Central memory CD8-positive, alpha-beta T cell (primary cell): Measurements from ENCODE around the gene APOL1.
A peak's percentile ranks its signal among the peaks of the same experiment; 100 is the strongest.
"Not testable (repeated sequence)": the region's sequence is repeated elsewhere in the genome, so short reads cannot be mapped to it uniquely, and the experiment has no call there.

ENCODE experiments used
- ATAC-seq: fragments of 150-1000 bp; cut with Tn5 transposase; replicated peaks from 2 replicates; pipeline ENCODE4 v1.10.0; 2022; ENCODE audit warnings: mild to moderate bottlenecking, moderate FRiP score, moderate number of reproducible peaks; ENCODE audit not compliant: poor library complexity, severe bottlenecking; ENCODE audit errors: extremely low read depth
- DNase-seq, 2 donors: peaks; one replicate each; pipeline ENCODE4 v3.0.0; 2021; ENCODE audit warnings: low spot score in 2 of 2
- H3K27ac Mint-ChIP-seq: one replicate; pipeline ENCODE4 v1.8.0; 2022; ENCODE audit warnings: low read depth, mild to moderate bottlenecking, moderate library complexity, mixed read lengths
- H3K27me3 Mint-ChIP-seq: one replicate; pipeline ENCODE4 v1.8.0; 2022; ENCODE audit warnings: mixed read lengths
- H3K36me3 Mint-ChIP-seq: one replicate; pipeline ENCODE4 v1.8.0; 2022; ENCODE audit warnings: mild to moderate bottlenecking, moderate library complexity, mixed read lengths; ENCODE audit not compliant: insufficient read depth
- H3K4me1 Mint-ChIP-seq: one replicate; pipeline ENCODE4 v1.8.0; 2022; ENCODE audit warnings: mixed read lengths
- H3K4me3 Mint-ChIP-seq: one replicate; pipeline ENCODE4 v1.8.0; 2022; ENCODE audit warnings: mild to moderate bottlenecking, moderate library complexity, mixed read lengths
- H3K9me3 Mint-ChIP-seq: one replicate; pipeline ENCODE4 v1.8.0; 2022; ENCODE audit warnings: mixed read lengths

APOL1 gene

GRCh38 chr22:36252754-36253522 is at the start of gene APOL1:
APOL1 (plus strand) TSS chr22:36253133; CDS start chr22:36254956, 1,823 bp downstream.
- Mint-ChIP-seq H3K27me3 (no peaks in the 10 kb centered on the region), H3K4me1 (peaks cover 54% of the 10 kb centered on the region), H3K36me3 (peaks cover 21% of the 10 kb centered on the region), H3K27ac (peak within 1 kb of the TSS; percentile 93), H3K9me3 (no peaks in the 10 kb centered on the region), H3K4me3 (peak within 1 kb of the TSS; percentile 93)
- DNase-seq: peak in 1 of 2 donors; percentile 35
- ATAC-seq: peak; percentile 93

GRCh38 chr22:36203441-36203840 is 49.5 kb upstream of the APOL1 start:
- not testable (repeated sequence) for H3K27ac Mint-ChIP-seq, H3K9me3 Mint-ChIP-seq, H3K36me3 Mint-ChIP-seq, H3K4me1 Mint-ChIP-seq, ATAC-seq, H3K4me3 Mint-ChIP-seq, DNase-seq
- peaks cover 56% of the 10 kb centered on the region for H3K27me3 Mint-ChIP-seq

GRCh38 chr22:36204001-36204631 is 48.8 kb upstream of the APOL1 start:
- DNase-seq (no peak), ATAC-seq (no peak)
- peaks cover 8% of the 10 kb centered on the region for H3K4me1 Mint-ChIP-seq
- no peak overlapping the region for H3K4me3 Mint-ChIP-seq
- peaks cover 56% of the 10 kb centered on the region for H3K27me3 Mint-ChIP-seq
- H3K36me3 Mint-ChIP-seq: peaks cover 2% of the 10 kb centered on the region
- H3K9me3 Mint-ChIP-seq: no peaks in the 10 kb centered on the region
- H3K27ac Mint-ChIP-seq: no peak overlapping the region

GRCh38 chr22:36204632-36205015 is 48.3 kb upstream of the APOL1 start:
- Mint-ChIP-seq H3K27me3 (peaks cover 57% of the 10 kb centered on the region), H3K4me3 (no peak overlapping the region), H3K4me1 (peaks cover 8% of the 10 kb centered on the region), H3K27ac (peak overlapping the region; percentile 47), H3K36me3 (peaks cover 2% of the 10 kb centered on the region), H3K9me3 (no peaks in the 10 kb centered on the region)
- DNase-seq (no peak), ATAC-seq (no peak)

- not testable (repeated sequence) for H3K9me3 Mint-ChIP-seq, H3K36me3 Mint-ChIP-seq, DNase-seq, ATAC-seq, H3K27ac Mint-ChIP-seq, H3K4me1 Mint-ChIP-seq, H3K4me3 Mint-ChIP-seq
- peaks cover 58% of the 10 kb centered on the region for H3K27me3 Mint-ChIP-seq
These were observed 47.4 kb upstream of the APOL1 start for GRCh38 chr22:36205573-36205972.

- Mint-ChIP-seq H3K4me3 (no peak overlapping the region), H3K27ac (no peak overlapping the region), H3K4me1 (peaks cover 13% of the 10 kb centered on the region), H3K36me3 (peaks cover 2% of the 10 kb centered on the region), H3K27me3 (peaks cover 65% of the 10 kb centered on the region), H3K9me3 (no peaks in the 10 kb centered on the region)
- DNase-seq (no peak), ATAC-seq (no peak)
These were observed 46.7 kb upstream of the APOL1 start for GRCh38 chr22:36206255-36206654.

GRCh38 chr22:36208162-36208765 is 44.7 kb upstream of the APOL1 start:
- no peak for DNase-seq
- H3K4me3 Mint-ChIP-seq: no peak overlapping the region
- peaks cover 2% of the 10 kb centered on the region for H3K36me3 Mint-ChIP-seq
- no peak for ATAC-seq
- no peak overlapping the region for H3K27ac Mint-ChIP-seq
- peaks cover 68% of the 10 kb centered on the region for H3K27me3 Mint-ChIP-seq
- H3K4me1 Mint-ChIP-seq: peaks cover 18% of the 10 kb centered on the region
- no peaks in the 10 kb centered on the region for H3K9me3 Mint-ChIP-seq

- no peak overlapping the region for H3K4me3 Mint-ChIP-seq
- DNase-seq: no peak
- peaks cover 68% of the 10 kb centered on the region for H3K27me3 Mint-ChIP-seq
- peaks cover 18% of the 10 kb centered on the region for H3K4me1 Mint-ChIP-seq
- peaks cover 2% of the 10 kb centered on the region for H3K36me3 Mint-ChIP-seq
- H3K9me3 Mint-ChIP-seq: no peaks in the 10 kb centered on the region
- no peak overlapping the region for H3K27ac Mint-ChIP-seq
- no peak for ATAC-seq
These were observed 44.0 kb upstream of the APOL1 start for GRCh38 chr22:36208914-36209313.

GRCh38 chr22:36209488-36209908 is 43.4 kb upstream of the APOL1 start:
- not testable (repeated sequence) for H3K36me3 Mint-ChIP-seq, DNase-seq, H3K4me3 Mint-ChIP-seq, H3K27ac Mint-ChIP-seq, ATAC-seq, H3K9me3 Mint-ChIP-seq
- H3K4me1 Mint-ChIP-seq: peaks cover 15% of the 10 kb centered on the region
- H3K27me3 Mint-ChIP-seq: peaks cover 68% of the 10 kb centered on the region

- peaks cover 70% of the 10 kb centered on the region for H3K27me3 Mint-ChIP-seq
- no peaks in the 10 kb centered on the region for H3K9me3 Mint-ChIP-seq
- DNase-seq: no peak
- H3K27ac Mint-ChIP-seq: no peak overlapping the region
- no peak overlapping the region for H3K4me3 Mint-ChIP-seq
- no peak for ATAC-seq
- H3K36me3 Mint-ChIP-seq: peaks cover 2% of the 10 kb centered on the region
- H3K4me1 Mint-ChIP-seq: peaks cover 10% of the 10 kb centered on the region
These were observed 42.7 kb upstream of the APOL1 start for GRCh38 chr22:36210224-36210623.

- no peaks in the 10 kb centered on the region for H3K36me3 Mint-ChIP-seq
- DNase-seq: no peak
- H3K27me3 Mint-ChIP-seq: peaks cover 81% of the 10 kb centered on the region
- no peak for ATAC-seq
- no peak overlapping the region for H3K27ac Mint-ChIP-seq
- no peaks in the 10 kb centered on the region for H3K9me3 Mint-ChIP-seq
- H3K4me1 Mint-ChIP-seq: peaks cover 10% of the 10 kb centered on the region
- no peak overlapping the region for H3K4me3 Mint-ChIP-seq
These were observed 41.6 kb upstream of the APOL1 start for GRCh38 chr22:36211237-36211861.

GRCh38 chr22:36212901-36213300 is 40.0 kb upstream of the APOL1 start:
- no peak overlapping the region for H3K27ac Mint-ChIP-seq
- H3K4me1 Mint-ChIP-seq: peaks cover 10% of the 10 kb centered on the region

More at GRCh38 chr22:36212901-36213300, 40.0 kb upstream of the APOL1 start:
- DNase-seq (no peak), ATAC-seq (no peak)
- no peaks in the 10 kb centered on the region for H3K9me3 Mint-ChIP-seq
- H3K36me3 Mint-ChIP-seq: no peaks in the 10 kb centered on the region
- H3K27me3 Mint-ChIP-seq: peaks cover 90% of the 10 kb centered on the region
- H3K4me3 Mint-ChIP-seq: no peak overlapping the region
